GM19351 (cell line): Measurements from ENCODE around the gene CAMTA1.

ENCODE experiments used
- ATAC-seq: cut with Tn5 transposase; IDR thresholded peaks from one replicate; pipeline ENCODE4 v1.9.1; 2021; ENCODE audit warnings: mild to moderate bottlenecking, moderate library complexity; ENCODE audit not compliant: unreplicated experiment

Gene CAMTA1

GRCh38 chr1:7454052-7454815, 669.0 kb downstream of the CAMTA1 start:
- no peak for ATAC-seq

- no peak for ATAC-seq
Measured at GRCh38 chr1:7454895-7455784, 669.9 kb downstream of the CAMTA1 start.

- ATAC-seq = no peak
Measured at GRCh38 chr1:7455796-7456721, 670.8 kb downstream of the CAMTA1 start.

GRCh38 chr1:7456722-7457082, 671.4 kb downstream of the CAMTA1 start:
- ATAC-seq = no peak

GRCh38 chr1:7457811-7458210, 672.6 kb downstream of the CAMTA1 start:
- ATAC-seq = no peak

- no peak for ATAC-seq
Measured at GRCh38 chr1:7458946-7459345, 673.7 kb downstream of the CAMTA1 start.

GRCh38 chr1:7459914-7460313, 674.7 kb downstream of the CAMTA1 start:
- no peak for ATAC-seq

GRCh38 chr1:7460807-7461206, 675.6 kb downstream of the CAMTA1 start:
- ATAC-seq = no peak

GRCh38 chr1:7462617-7463016, 677.4 kb downstream of the CAMTA1 start:
- no peak for ATAC-seq

GRCh38 chr1:7463526-7463925, 678.3 kb downstream of the CAMTA1 start:
- ATAC-seq = no peak

GRCh38 chr1:7464736-7465135, 679.5 kb downstream of the CAMTA1 start:
- no peak for ATAC-seq

GRCh38 chr1:7467476-7468175, 682.4 kb downstream of the CAMTA1 start:
- no peak for ATAC-seq

GRCh38 chr1:7468248-7468647, 683.0 kb downstream of the CAMTA1 start:
- ATAC-seq = no peak

GRCh38 chr1:7469255-7469938, 684.1 kb downstream of the CAMTA1 start:
- no peak for ATAC-seq

- ATAC-seq = no peak
Measured at GRCh38 chr1:7470904-7471638, 685.8 kb downstream of the CAMTA1 start.

GRCh38 chr1:7471836-7472235, 686.6 kb downstream of the CAMTA1 start:
- no peak for ATAC-seq

GRCh38 chr1:7473223-7474142, 688.2 kb downstream of the CAMTA1 start:
- ATAC-seq = no peak

- no peak for ATAC-seq
Measured at GRCh38 chr1:7474143-7474490, 688.9 kb downstream of the CAMTA1 start.
